ENCODE results near the gene NLRP5. TPM values are rescaled to one million over a fixed set of nuclear protein-coding genes. Genes with fewer than 3 reads are reported as not detected.
"Not testable (repeated sequence)": the region's sequence is repeated elsewhere in the genome, so short reads cannot be mapped to it uniquely, and the experiment has no call there.

Gene NLRP5
- total RNA-seq, 1 experiment from 2014 or later = not detected

DNA sequence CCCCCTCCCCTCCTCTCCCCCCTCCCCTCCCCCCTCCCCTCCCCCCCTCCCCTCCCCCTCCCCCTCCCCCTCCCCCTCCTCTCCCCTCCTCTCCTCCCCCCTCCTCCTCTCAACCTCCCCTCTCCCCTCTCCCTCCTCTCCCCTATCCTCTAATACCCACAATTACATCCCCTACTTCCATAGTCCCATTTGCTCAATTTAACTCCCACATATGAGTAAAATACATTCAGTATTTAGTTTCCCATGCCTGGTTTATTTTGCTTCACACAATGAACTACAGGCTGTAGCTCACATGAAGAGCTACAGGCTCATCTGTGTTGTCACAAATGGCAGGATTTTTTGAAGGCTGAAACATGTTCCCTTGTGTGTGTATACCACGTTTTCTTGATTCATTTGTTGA lies 6.9 kb downstream of the NLRP5 start:
- Histone ChIP-seq H3K4me3 (no peak overlapping the region), H3K4me1 (replicated peaks; ENCODE audit: insufficient read depth) (no peaks in the 10 kb centered on the region), H2AFZ (no peak overlapping the region), H3K4me2 (no peak overlapping the region), H3K79me2 (ENCODE audit: low read depth) (no peaks in the 10 kb centered on the region), H3K9me3 (ENCODE audit: insufficient read depth, low read depth) (no peaks in the 10 kb centered on the region), H3K27me3 (ENCODE audit: insufficient read depth, low read depth) (peaks cover 35% of the 10 kb centered on the region), H3F3A (ENCODE audit: insufficient read depth, low read depth) (no peaks in the 10 kb centered on the region), H3K9me2 (ENCODE audit: insufficient read depth) (no peaks in the 10 kb centered on the region), H3K36me3 (ENCODE audit: low read depth) (no peaks in the 10 kb centered on the region), H3K27ac (no peak overlapping the region), H4K20me1 (ENCODE audit: insufficient read depth) (no peaks in the 10 kb centered on the region)
- intact Hi-C loops (cut with micrococcal nuclease; ENCODE audit: unreplicated experiment) = no loop called here
- no peak for TF ChIP-seq EZH2 (IDR thresholded peaks at IDR 0.05; ENCODE audit: low read depth)
- TF ChIP-seq, protein P1, sequence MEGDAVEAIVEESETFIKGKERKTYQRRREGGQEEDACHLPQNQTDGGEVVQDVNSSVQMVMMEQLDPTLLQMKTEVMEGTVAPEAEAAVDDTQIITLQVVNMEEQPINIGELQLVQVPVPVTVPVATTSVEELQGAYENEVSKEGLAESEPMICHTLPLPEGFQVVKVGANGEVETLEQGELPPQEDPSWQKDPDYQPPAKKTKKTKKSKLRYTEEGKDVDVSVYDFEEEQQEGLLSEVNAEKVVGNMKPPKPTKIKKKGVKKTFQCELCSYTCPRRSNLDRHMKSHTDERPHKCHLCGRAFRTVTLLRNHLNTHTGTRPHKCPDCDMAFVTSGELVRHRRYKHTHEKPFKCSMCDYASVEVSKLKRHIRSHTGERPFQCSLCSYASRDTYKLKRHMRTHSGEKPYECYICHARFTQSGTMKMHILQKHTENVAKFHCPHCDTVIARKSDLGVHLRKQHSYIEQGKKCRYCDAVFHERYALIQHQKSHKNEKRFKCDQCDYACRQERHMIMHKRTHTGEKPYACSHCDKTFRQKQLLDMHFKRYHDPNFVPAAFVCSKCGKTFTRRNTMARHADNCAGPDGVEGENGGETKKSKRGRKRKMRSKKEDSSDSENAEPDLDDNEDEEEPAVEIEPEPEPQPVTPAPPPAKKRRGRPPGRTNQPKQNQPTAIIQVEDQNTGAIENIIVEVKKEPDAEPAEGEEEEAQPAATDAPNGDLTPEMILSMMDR (conservative IDR thresholded peaks at IDR 0.05) = no peak
- ChIA-PET CTCF (no interaction called here), POLR2A (ENCODE audit: unreplicated experiment) (no interaction called here)
- BruUV-seq (replicated peaks) = no TSS peak
- no peak for DNase-seq

DNA sequence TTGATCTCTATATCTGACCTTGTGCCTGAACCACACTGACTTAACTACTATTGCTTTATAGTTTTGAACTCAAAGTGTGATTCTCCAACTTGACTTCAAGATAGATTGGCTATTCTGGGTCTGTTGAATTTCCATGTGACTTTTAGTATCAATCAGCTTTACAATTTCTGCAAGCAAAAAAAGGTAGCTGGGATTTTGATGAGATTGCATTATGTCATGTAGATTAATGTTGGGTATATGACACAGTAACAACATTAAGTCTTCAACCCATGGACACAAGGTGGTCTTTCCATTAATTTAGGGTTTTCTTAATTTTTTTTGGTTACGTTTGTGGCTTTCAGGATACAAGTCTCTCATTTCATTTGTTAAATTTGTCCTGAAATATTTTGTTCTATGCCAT lies 28.2 kb downstream of the NLRP5 start:
- ChIA-PET POLR2A (ENCODE audit: unreplicated experiment) (no interaction called here), CTCF (no interaction called here)
- Histone ChIP-seq H4K20me1 (ENCODE audit: insufficient read depth) (no peaks in the 10 kb centered on the region), H3K9me2 (ENCODE audit: insufficient read depth) (no peaks in the 10 kb centered on the region), H3K4me2 (no peak overlapping the region), H2AFZ (no peak overlapping the region), H3F3A (ENCODE audit: insufficient read depth, low read depth) (no peaks in the 10 kb centered on the region), H3K27ac (no peak overlapping the region), H3K4me3 (no peak overlapping the region), H3K79me2 (ENCODE audit: low read depth) (no peaks in the 10 kb centered on the region), H3K4me1 (replicated peaks; ENCODE audit: insufficient read depth) (no peaks in the 10 kb centered on the region), H3K36me3 (ENCODE audit: low read depth) (no peaks in the 10 kb centered on the region), H3K9me3 (ENCODE audit: insufficient read depth, low read depth) (no peaks in the 10 kb centered on the region; the same call in 1 of the 2 replicates), H3K27me3 (ENCODE audit: insufficient read depth, low read depth) (peaks cover 65% of the 10 kb centered on the region)
- TF ChIP-seq EZH2 (IDR thresholded peaks at IDR 0.05; ENCODE audit: low read depth) = no peak
- TF ChIP-seq, protein P1 (conservative IDR thresholded peaks at IDR 0.05) = no peak
- intact Hi-C loops (cut with micrococcal nuclease; ENCODE audit: unreplicated experiment) = no loop called here
- no TSS peak for BruUV-seq (replicated peaks)
- DNase-seq = no peak

DNA sequence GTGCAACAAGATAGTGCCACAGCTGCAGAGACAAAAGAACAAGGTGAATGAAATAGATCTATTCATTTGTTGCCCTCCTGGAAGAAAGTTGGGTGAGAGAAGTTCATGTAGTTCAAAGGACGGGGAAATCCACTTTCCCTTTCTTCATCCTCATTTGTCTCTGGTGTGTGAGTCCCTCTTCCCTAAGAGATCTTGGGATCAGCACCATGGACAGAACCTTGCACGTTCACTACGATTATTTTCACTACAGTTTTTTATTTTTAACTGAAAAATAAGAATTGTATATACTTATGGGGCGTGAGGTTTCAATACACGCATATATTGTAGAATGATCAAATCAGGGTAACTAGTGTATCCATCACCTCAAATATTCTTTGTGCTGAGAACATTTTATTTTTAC lies 29.2 kb downstream of the NLRP5 start:
- intact Hi-C loops (cut with micrococcal nuclease; ENCODE audit: unreplicated experiment) = no loop called here
- H3K4me2 ChIP-seq = no peak overlapping the region
- H3K4me1 ChIP-seq (replicated peaks; ENCODE audit: insufficient read depth) = no peaks in the 10 kb centered on the region
- TF ChIP-seq, protein P1 (conservative IDR thresholded peaks at IDR 0.05) = no peak
- no peak for TF ChIP-seq EZH2 (IDR thresholded peaks at IDR 0.05; ENCODE audit: low read depth)
- ChIA-PET CTCF (no interaction called here), POLR2A (ENCODE audit: unreplicated experiment) (no interaction called here)
- no TSS peak for BruUV-seq (replicated peaks)
- peaks cover 57% of the 10 kb centered on the region for H3K27me3 ChIP-seq (ENCODE audit: insufficient read depth, low read depth)
- no peaks in the 10 kb centered on the region for H3K9me2 ChIP-seq (ENCODE audit: insufficient read depth)
- no peaks in the 10 kb centered on the region for H4K20me1 ChIP-seq (ENCODE audit: insufficient read depth)
- no peaks in the 10 kb centered on the region; the same call in 1 of the 2 replicates for H3K9me3 ChIP-seq (ENCODE audit: insufficient read depth, low read depth)
- no peak for DNase-seq
- no peak overlapping the region for H2AFZ ChIP-seq
- no peak overlapping the region for H3K4me3 ChIP-seq
- no peaks in the 10 kb centered on the region for H3K79me2 ChIP-seq (ENCODE audit: low read depth)
- no peak overlapping the region for H3K27ac ChIP-seq
- H3F3A ChIP-seq (ENCODE audit: insufficient read depth, low read depth) = no peaks in the 10 kb centered on the region
- no peaks in the 10 kb centered on the region for H3K36me3 ChIP-seq (ENCODE audit: low read depth)

DNA sequence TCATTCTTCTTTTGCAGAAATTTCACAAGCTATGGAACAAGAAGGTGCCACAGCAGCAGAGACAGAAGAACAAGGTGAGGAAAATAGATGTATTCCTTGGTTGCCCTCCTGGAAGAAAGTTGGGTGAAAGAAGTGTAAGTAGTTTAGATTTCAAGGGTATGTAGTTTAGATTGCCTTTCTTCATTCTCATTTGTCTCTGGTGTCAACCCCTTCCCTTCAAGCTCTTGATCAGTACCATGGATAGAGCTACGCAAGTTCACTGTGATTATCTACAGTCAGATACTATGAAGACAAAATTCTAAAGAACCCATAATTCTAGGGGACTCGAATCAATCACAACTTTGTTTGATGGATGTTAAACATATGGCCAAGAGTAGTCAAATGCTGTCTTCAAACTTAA lies 32.8 kb downstream of the NLRP5 start:
- CTCF ChIA-PET; H3K27ac ChIP-seq; H3K79me2 ChIP-seq (ENCODE audit: low read depth); H3K4me1 ChIP-seq (replicated peaks; ENCODE audit: insufficient read depth); H3K36me3 ChIP-seq (ENCODE audit: low read depth); H3K4me2 ChIP-seq; H4K20me1 ChIP-seq (ENCODE audit: insufficient read depth); H3K9me3 ChIP-seq (ENCODE audit: insufficient read depth, low read depth); H3K9me2 ChIP-seq (ENCODE audit: insufficient read depth); POLR2A ChIA-PET (ENCODE audit: unreplicated experiment); H3K4me3 ChIP-seq; BruUV-seq (replicated peaks); DNase-seq; H2AFZ ChIP-seq; H3F3A ChIP-seq (ENCODE audit: insufficient read depth, low read depth); intact Hi-C loops (cut with micrococcal nuclease; ENCODE audit: unreplicated experiment): not testable (repeated sequence)
- H3K27me3 ChIP-seq (ENCODE audit: insufficient read depth, low read depth) = peaks cover 67% of the 10 kb centered on the region

DNA sequence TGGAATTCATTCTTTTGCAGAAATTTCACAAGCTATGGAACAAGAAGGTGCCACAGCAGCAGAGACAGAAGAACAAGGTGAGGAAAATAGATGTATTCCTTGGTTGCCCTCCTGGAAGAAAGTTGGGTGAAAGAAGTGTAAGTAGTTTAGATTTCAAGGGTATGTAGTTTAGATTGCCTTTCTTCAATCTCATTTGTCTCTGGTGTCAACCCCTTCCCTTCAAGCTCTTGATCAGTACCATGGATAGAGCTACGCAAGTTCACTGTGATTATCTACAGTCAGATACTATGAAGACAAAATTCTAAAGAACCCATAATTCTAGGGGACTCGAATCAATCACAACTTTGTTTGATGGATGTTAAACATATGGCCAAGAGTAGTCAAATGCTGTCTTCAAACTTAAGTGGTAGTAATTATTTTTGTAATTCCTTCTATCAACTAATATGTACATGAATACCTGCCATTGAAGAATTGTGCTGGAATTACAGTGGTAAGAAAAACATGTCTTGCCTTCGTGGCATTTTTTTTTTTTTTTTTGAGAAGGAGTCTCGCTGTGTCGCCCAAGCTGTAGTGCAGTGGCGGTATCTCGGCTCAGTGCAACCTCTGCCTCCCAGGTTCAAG lies 33.9 kb downstream of the NLRP5 start:
- H3K9me2 ChIP-seq (ENCODE audit: insufficient read depth) = not testable (repeated sequence)

More for the DNA sequence above, 33.9 kb downstream of the NLRP5 start:
- intact Hi-C loops (cut with micrococcal nuclease; ENCODE audit: unreplicated experiment); H3F3A ChIP-seq (ENCODE audit: insufficient read depth, low read depth); H3K4me3 ChIP-seq; H3K4me1 ChIP-seq (replicated peaks; ENCODE audit: insufficient read depth); H3K27ac ChIP-seq; H2AFZ ChIP-seq; BruUV-seq (replicated peaks); H4K20me1 ChIP-seq (ENCODE audit: insufficient read depth); H3K9me3 ChIP-seq (ENCODE audit: insufficient read depth, low read depth); DNase-seq; H3K4me2 ChIP-seq; CTCF ChIA-PET; POLR2A ChIA-PET (ENCODE audit: unreplicated experiment); H3K79me2 ChIP-seq (ENCODE audit: low read depth); H3K36me3 ChIP-seq (ENCODE audit: low read depth): not testable (repeated sequence)
- peaks cover 68% of the 10 kb centered on the region for H3K27me3 ChIP-seq (ENCODE audit: insufficient read depth, low read depth)
